HG03139 (cell line): ENCODE data around the gene SAFB2.
A peak's percentile ranks its signal among the peaks of the same experiment; 100 is the strongest.

Source experiments
- ATAC-seq: cut with Tn5 transposase; IDR thresholded peaks from one replicate; pipeline ENCODE4 v1.9.1; 2021; ENCODE audit not compliant: unreplicated experiment

The SAFB2 gene

DNA sequence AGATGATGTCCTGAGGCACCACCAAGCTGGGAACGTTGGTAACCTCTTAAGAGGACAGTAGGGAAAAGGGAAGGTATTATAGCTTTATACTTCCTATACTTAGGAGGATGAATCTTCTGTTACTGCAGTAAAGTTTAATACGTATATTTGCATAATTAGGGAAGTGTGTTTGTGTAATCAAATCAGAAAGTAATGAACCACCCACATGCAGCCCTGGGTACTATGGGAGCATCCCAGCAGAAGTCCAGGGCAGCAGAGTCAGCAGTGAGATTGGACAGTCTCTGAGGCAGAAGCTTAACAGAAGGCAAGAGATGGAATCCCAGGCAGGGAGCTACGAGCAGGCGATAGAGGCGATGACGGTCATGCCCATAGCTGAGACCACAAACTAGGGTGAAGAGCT, 12.9 kb upstream of the SAFB2 start:
- no peak for ATAC-seq

DNA sequence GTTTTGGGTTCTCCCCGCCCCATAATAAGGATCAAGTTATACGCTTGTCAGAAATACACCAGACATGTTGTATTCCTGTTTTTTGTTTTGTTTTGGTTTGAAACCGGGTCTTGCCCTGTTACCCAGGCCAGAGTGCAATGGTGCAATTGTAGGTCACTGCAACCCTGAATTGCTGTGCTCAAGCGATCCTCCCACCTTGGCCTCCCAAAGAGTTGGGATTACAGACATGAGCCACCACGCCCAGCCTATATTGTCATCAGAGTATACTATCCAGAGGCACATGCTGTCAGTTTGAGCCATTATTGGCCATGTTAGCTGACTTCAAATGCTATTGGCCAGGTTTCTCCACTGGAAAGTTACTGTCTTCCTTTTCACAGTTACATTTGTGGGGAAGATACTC, 10.1 kb upstream of the SAFB2 start:
- no peak for ATAC-seq

DNA sequence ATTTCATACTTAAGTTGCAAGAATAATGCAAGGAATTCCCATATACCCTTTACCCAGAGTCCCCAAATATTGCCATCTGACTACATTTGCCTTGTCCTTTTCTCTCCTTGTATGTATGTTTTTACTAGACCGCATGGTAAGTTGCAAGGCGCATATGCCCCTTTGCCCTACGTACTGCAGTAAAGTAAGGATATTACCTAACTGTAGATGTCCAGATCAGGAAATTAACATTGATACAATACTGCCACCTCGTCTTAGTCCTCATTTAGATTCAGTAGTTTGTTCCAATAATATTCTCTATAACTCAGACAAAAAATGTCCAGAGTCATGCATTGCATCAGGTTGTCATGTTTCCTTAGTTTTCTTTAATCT, 9.7 kb upstream of the SAFB2 start:
- ATAC-seq = no peak

DNA sequence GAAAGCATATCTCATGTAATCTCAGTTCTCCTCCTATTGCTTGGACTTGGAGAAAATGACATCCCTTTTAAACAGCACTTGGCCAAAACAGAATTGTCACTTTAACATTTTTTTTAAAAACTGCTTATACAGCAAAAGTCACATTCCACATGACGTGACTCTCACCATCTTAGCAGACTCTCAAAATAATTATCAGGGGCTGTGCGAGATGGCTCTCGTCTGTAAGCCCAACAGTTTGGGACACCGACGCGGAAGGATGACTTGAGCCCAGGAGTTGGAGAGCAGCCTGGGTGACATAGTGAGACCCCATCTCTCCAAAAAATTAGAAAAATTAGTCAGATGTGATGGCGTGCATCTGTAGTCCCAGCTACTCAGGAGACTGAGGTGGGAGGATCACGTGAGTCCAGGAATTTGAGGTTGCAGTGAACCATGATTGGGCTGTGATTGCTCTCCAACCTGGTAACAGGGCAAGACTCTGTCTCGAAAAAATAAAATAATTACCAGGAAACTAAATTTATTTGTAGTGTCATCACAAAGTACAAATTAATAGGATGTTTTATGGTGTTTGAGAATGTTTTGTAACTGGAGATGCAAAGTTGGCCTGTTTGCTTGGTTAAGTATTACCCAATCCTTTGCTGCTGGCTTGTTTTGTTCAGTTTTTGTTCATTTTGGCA, 9.1 kb upstream of the SAFB2 start:
- ATAC-seq = no peak

DNA sequence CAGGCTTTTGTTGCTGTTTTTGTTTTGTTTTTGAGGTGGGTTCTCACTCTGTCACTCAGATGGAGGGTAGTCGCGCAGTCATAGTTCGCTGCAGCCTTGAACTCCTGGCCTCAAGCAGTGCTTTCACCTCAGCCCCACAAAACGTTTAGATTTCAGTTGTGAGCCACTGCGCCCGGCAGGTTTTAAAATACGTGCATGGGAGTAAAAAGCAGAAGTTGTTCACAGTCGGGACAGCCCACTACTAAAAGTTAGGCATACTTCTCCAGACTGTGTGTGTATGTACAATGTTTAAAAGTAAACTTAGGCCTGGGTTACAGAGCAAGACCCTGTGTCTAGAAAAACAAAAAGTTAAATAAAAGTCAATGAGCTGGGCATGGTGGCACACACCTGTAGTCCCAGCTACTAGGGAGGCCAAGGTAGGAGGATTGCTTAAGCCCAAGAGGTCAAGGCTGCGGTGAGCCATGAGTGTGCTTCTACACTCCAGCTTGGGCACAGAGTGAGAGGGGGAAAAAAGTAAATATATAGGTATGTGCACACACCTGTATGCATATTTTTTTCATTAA, 6.4 kb upstream of the SAFB2 start:
- no peak for ATAC-seq

DNA sequence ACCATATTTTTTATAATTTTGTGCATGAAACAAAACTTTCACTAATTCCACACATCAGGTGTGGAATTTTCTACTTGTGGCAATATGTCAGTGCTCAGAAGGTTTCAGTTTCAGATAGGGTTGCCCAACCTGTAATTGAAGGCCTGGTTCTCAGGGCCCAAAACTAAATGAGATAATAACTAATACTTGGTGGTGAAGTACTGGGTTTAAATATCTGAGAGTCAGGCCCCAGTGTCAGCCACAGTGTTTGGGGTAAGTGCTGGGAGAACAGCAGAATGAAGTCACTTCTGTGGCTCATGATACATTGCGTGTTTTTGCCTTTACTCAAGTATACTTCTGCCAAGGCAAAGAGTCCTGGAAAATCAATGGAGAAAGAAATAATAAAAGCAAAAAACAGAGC, 5.9 kb upstream of the SAFB2 start:
- no peak for ATAC-seq

GRCh38 chr19:5627395-5627904, 4.9 kb upstream of the SAFB2 start:
- no peak for ATAC-seq

GRCh38 chr19:5625641-5626040, 3.1 kb upstream of the SAFB2 start:
- no peak for ATAC-seq

- ATAC-seq = no peak
These were observed 2.2 kb upstream of the SAFB2 start for GRCh38 chr19:5624741-5625278.

GRCh38 chr19:5624018-5624663, 1.6 kb upstream of the SAFB2 start:
- ATAC-seq = no peak

DNA sequence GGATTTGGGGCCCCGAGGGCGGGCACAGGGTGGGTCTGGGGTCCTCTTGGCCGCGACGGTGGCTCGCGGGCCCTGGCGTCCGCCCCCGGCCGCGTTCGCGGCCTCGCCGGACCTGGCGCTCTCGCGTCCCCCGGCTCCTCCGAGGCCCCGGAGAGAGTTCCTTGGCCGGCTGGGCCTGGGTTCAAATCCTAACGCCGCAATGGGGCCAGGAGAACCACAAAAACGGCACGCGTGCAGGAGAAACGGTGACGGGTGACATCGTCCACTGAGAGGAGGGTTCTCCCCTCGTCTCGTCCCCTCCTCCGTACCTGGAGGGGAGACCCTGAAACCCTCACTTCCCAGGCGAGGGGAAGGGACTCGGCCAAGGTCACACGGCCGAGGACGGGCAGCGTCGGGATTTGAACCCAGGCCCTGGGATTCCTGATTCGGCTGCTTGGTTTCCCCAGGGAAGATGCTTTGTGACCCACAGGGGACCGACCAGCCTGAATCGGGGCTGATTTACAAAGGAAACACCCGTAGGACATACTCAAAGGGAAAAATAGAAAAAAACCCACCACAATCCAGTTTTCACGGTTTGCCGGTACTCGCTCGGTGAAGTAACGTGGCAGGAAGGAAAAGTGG, 931 bp upstream of the SAFB2 start:
- ATAC-seq = no peak

DNA sequence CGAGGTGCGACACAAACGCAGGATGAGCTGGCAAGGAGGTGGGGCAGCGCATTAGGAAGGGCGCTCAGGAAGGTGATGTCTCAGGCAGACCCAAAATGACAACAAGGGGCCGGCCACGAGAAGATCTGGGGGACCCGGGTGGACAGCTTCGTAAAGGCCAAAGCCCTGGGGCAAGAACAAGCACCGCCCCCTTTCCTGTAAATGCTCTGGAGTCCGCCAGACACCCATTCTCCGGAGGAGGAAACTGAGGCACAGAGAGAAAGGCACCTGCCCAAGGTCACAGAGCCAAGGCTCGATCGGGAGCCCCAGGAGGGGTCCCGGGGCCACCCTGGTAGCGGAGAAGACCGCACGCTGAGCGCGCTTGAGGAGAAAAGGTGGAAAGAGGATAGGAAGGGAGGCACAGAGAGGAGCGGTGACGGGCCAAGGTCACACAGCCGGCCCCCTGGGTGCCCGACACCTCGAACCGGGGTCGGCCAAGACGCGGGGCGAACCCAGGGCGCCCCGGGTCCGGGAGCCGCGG, 571 bp downstream of the SAFB2 start:
- peak; percentile 9 for ATAC-seq

GRCh38 chr19:5621311-5621944, 1.1 kb downstream of the SAFB2 start:
- ATAC-seq = no peak

GRCh38 chr19:5619946-5620345, 2.6 kb downstream of the SAFB2 start:
- no peak for ATAC-seq

GRCh38 chr19:5618591-5618990, 4.0 kb downstream of the SAFB2 start:
- no peak for ATAC-seq

GRCh38 chr19:5617080-5617479, 5.5 kb downstream of the SAFB2 start:
- no peak for ATAC-seq

GRCh38 chr19:5615756-5616327, 6.7 kb downstream of the SAFB2 start:
- ATAC-seq = no peak

- ATAC-seq = no peak
These were observed 9.4 kb downstream of the SAFB2 start for GRCh38 chr19:5612891-5613865.

DNA sequence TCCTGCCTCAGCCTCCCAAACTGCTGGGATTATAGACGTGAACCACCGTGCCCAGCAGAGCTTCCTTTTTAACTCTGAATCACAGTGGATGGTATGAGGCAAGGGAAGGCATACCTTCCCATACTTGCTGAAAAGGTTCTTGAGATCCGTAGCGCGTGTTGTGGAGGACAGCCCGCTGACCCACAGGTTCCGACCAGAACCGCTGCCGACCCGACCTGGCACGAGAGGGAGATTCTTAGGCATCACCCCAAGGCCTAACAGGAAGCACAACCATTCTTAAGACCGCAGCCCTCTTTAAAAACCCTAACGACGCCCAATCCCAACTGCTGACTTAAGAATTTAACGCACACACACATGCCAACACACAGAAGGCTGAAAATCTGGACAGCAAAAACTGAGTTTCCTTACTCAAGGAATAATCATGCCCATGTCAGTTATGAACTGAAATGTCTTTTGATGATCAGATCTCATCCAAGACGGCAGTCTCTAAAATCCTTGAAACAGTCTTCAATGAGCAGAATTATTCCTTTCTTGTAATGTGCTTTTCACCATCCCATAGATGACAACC, 12.6 kb downstream of the SAFB2 start:
- ATAC-seq = no peak
